H9 (cell line): Measurements from ENCODE around the gene RNPEPL1. TPM values are rescaled to one million over a fixed set of nuclear protein-coding genes. Genes with fewer than 3 reads are reported as not detected.

ENCODE experiments used
- DNase-seq: peaks from one replicate; pipeline ENCODE4 v3.0.0-alpha.2; 2017
- H2AFZ ChIP-seq: one replicate; pipeline ENCODE4 v1.6.1; 2013; ENCODE audit warnings: mild to moderate bottlenecking, low read length, control low read depth, moderate library complexity
- H2AK5ac ChIP-seq: 2 replicates; pipeline ENCODE4 v1.6.1; 2013; ENCODE audit warnings: low read length, control low read depth, mixed read lengths; ENCODE audit not compliant: insufficient read length
- H2BK120ac ChIP-seq: one replicate; pipeline ENCODE4 v1.6.1; 2013; ENCODE audit warnings: low read depth, mild to moderate bottlenecking, low read length, control low read depth, inconsistent platforms; ENCODE audit not compliant: poor library complexity, severe bottlenecking
- H2BK12ac ChIP-seq: 2 replicates; pipeline ENCODE4 v1.6.1; 2013; ENCODE audit warnings: low read length, control low read depth, mixed read lengths, low read depth; ENCODE audit not compliant: insufficient read length
- H2BK15ac ChIP-seq: 2 replicates; pipeline ENCODE4 v1.6.1; 2013; ENCODE audit warnings: low read depth, low read length, control low read depth
- H2BK20ac ChIP-seq: one replicate; pipeline ENCODE4 v1.6.1; 2013; ENCODE audit warnings: low read depth, mild to moderate bottlenecking, low read length, control low read depth, inconsistent platforms; ENCODE audit not compliant: poor library complexity, severe bottlenecking
- H2BK5ac ChIP-seq: 2 replicates; pipeline ENCODE4 v1.6.1; 2013; ENCODE audit warnings: low read length, control low read depth, mixed read lengths; ENCODE audit not compliant: insufficient read length
- H3K14ac ChIP-seq: 2 replicates; pipeline ENCODE4 v1.6.1; 2013; ENCODE audit warnings: low read length, control low read depth; ENCODE audit not compliant: insufficient read depth
- H3K18ac ChIP-seq: 2 replicates; pipeline ENCODE4 v1.6.1; 2013; ENCODE audit warnings: low read depth, mild to moderate bottlenecking, mixed read lengths, low read length, control low read depth; ENCODE audit not compliant: insufficient read length
- H3K23ac ChIP-seq: 2 replicates; pipeline ENCODE4 v1.6.1; 2013; ENCODE audit warnings: low read length, control low read depth, mixed read lengths, low read depth; ENCODE audit not compliant: insufficient read length
- H3K23me2 ChIP-seq: 2 replicates; pipeline ENCODE4 v1.6.1; 2013; ENCODE audit warnings: low read depth, mild to moderate bottlenecking, mixed read lengths, low read length, control low read depth; ENCODE audit not compliant: insufficient read length, poor library complexity, severe bottlenecking
- H3K27ac ChIP-seq: 2 replicates; pipeline ENCODE4 v1.5.1; 2013; ENCODE audit warnings: low read length, control low read depth, mixed read lengths, low read depth; ENCODE audit not compliant: insufficient read length
- H3K27me3 ChIP-seq: 2 replicates; pipeline ENCODE4 v1.6.1; 2013; ENCODE audit warnings: low read length, control low read depth, inconsistent platforms; ENCODE audit not compliant: insufficient read depth
- H3K4ac ChIP-seq: 2 replicates; pipeline ENCODE4 v1.6.1; 2013; ENCODE audit warnings: low read depth, mild to moderate bottlenecking, control low read depth, inconsistent platforms, low read length, moderate library complexity
- H3K4me1 ChIP-seq: 2 replicates; pipeline ENCODE4 v1.6.1; 2013; ENCODE audit warnings: low read length, control low read depth, inconsistent platforms; ENCODE audit not compliant: insufficient read depth
- H3K4me2 ChIP-seq: 2 replicates; pipeline ENCODE4 v1.6.1; 2013; ENCODE audit warnings: low read length, control low read depth, mixed read lengths; ENCODE audit not compliant: insufficient read length, insufficient read depth
- H3K56ac ChIP-seq: 2 replicates; pipeline ENCODE4 v1.6.1; 2013; ENCODE audit warnings: low read depth, mild to moderate bottlenecking, mixed read lengths, low read length, control low read depth; ENCODE audit not compliant: insufficient read length
- H3K79me1 ChIP-seq: 2 replicates; pipeline ENCODE4 v1.6.1; 2013; ENCODE audit warnings: low read depth, mild to moderate bottlenecking, moderate library complexity, low read length, control low read depth, inconsistent platforms; ENCODE audit not compliant: insufficient read depth, poor library complexity, severe bottlenecking
- H3K79me2 ChIP-seq: 2 replicates; pipeline ENCODE4 v1.6.1; 2013; ENCODE audit warnings: low read length, control low read depth, inconsistent platforms; ENCODE audit not compliant: insufficient read depth
- H3K9ac ChIP-seq: 2 replicates; pipeline ENCODE4 v1.6.1; 2013; ENCODE audit warnings: low read length, control low read depth, mixed read lengths; ENCODE audit not compliant: insufficient read length; ENCODE audit errors: extremely low read depth
- H3K9me3 ChIP-seq: one replicate; pipeline ENCODE4 v1.6.1; 2013; ENCODE audit warnings: low read depth, low read length, inconsistent platforms; ENCODE audit not compliant: control insufficient read depth
- H3T11ph ChIP-seq: one replicate; pipeline ENCODE4 v1.6.1; 2013; ENCODE audit warnings: mild to moderate bottlenecking, low read length, control low read depth, inconsistent platforms
- H4K20me1 ChIP-seq: one replicate; pipeline ENCODE4 v1.6.1; 2013; ENCODE audit not compliant: control insufficient read depth, insufficient read length, insufficient read depth
- H4K5ac ChIP-seq: 2 replicates; pipeline ENCODE4 v1.6.1; 2013; ENCODE audit warnings: low read depth, mild to moderate bottlenecking, mixed read lengths, low read length, control low read depth; ENCODE audit not compliant: insufficient read length
- H4K8ac ChIP-seq: replicated peaks from 2 replicates; pipeline ENCODE4 v1.6.1; 2013; ENCODE audit warnings: low read length, control low read depth, mixed read lengths, low read depth; ENCODE audit not compliant: insufficient read length
- H4K91ac ChIP-seq: 2 replicates; pipeline ENCODE4 v1.6.1; 2013; ENCODE audit warnings: low read depth, mild to moderate bottlenecking, moderate library complexity, mixed read lengths, low read length, control low read depth; ENCODE audit not compliant: insufficient read length
- H3K27ac Mint-ChIP-seq, 3 experiments: 2 replicates in 2 of 3; 3 replicates in 1 of 3; pipeline ENCODE4 v1.8.0; 2020 to 2021; ENCODE audit warnings: mixed read lengths in 3 of 3, mild to moderate bottlenecking in 1 of 3, moderate library complexity in 1 of 3
- H3K27me3 Mint-ChIP-seq: 2 replicates; pipeline ENCODE4 v1.8.0; 2021; ENCODE audit warnings: low read depth, mild to moderate bottlenecking, moderate library complexity, mixed read lengths
- H3K36me3 Mint-ChIP-seq, 3 experiments: 2 replicates in 2 of 3; 3 replicates in 1 of 3; pipeline ENCODE4 v1.8.0; 2020 to 2021; ENCODE audit warnings: low read depth in 3 of 3, mixed read lengths in 3 of 3; ENCODE audit not compliant: insufficient read depth in 1 of 3
- H3K4me1 Mint-ChIP-seq, 2 experiments: 2 replicates each; pipeline ENCODE4 v1.8.0; 2020; ENCODE audit warnings: mixed read lengths in 2 of 2
- H3K4me3 Mint-ChIP-seq, 2 experiments: 2 replicates in 1 of 2; 3 replicates in 1 of 2; pipeline ENCODE4 v1.8.0; 2020 to 2021; ENCODE audit warnings: mild to moderate bottlenecking in 2 of 2, mixed read lengths in 2 of 2, moderate library complexity in 1 of 2
- H3K9me3 Mint-ChIP-seq, 2 experiments: 2 replicates in 1 of 2; 3 replicates in 1 of 2; pipeline ENCODE4 v1.8.0; 2020; ENCODE audit warnings: mild to moderate bottlenecking in 2 of 2, mixed read lengths in 2 of 2, moderate library complexity in 1 of 2
- CTCF ChIP-seq: fragments of 200-600 bp; sonication (generic); conservative IDR thresholded peaks from 3 replicates; pipeline ENCODE4 v1.8.0; 2021; ENCODE audit warnings: antibody characterized with exemption, mild to moderate bottlenecking
- WGBS: extraction: QIAGEN DNeasy Blood & Tissue Kit; methylation state at CpG from one replicate; pipeline ENCODE4 v1.1.7; 2013; ENCODE audit warnings: missing lambda C conversion rate, low lambda C conversion rate, mixed read lengths; ENCODE audit not compliant: insufficient read length; ENCODE audit errors: extremely low coverage; 5-methylcytosine and 5-hydroxymethylcytosine counted together
- total RNA-seq: library from RNA; stranded (reverse); gene quantifications from 2 replicates; pipeline ENCODE4 v1.2.1, GENCODE V29; 2021

RNPEPL1 gene
- total RNA-seq, 1 experiment from 2014 or later, result 22.5 TPM

- H3K27me3 Mint-ChIP-seq, result no peaks in the 10 kb centered on the region
- no peak overlapping the region for H4K8ac ChIP-seq
- H3K23ac ChIP-seq, result no peak overlapping the region
- H3K14ac ChIP-seq, result no peak overlapping the region
- H2AFZ ChIP-seq, result no peak overlapping the region
- H3T11ph ChIP-seq, result no peak overlapping the region
- H4K20me1 ChIP-seq, result no peaks in the 10 kb centered on the region
- no peak overlapping the region for H2BK12ac ChIP-seq
- no peaks in the 10 kb centered on the region for H3K4me1 ChIP-seq
- H2BK5ac ChIP-seq, result no peak overlapping the region
- H3K56ac ChIP-seq, result no peak overlapping the region
- no peaks in the 10 kb centered on the region for H3K9me3 Mint-ChIP-seq
- H3K18ac ChIP-seq, result no peak overlapping the region
- no peaks in the 10 kb centered on the region for H3K23me2 ChIP-seq
- H2BK15ac ChIP-seq, result no peak overlapping the region
- no peak overlapping the region for H2AK5ac ChIP-seq
- H3K79me2 ChIP-seq, result no peaks in the 10 kb centered on the region
- no peak overlapping the region for H3K4me3 Mint-ChIP-seq
- no peak overlapping the region for H3K27ac Mint-ChIP-seq
- H3K36me3 Mint-ChIP-seq, result peaks cover 7 to 22% (median 20%) of the 10 kb centered on the region in 3 experiments; a peak in 6 of 7 replicates
- DNase-seq, result no peak
- no CpG with 5 or more reads among the region's 34 CpGs for whole genome bisulfite sequencing
- no peak overlapping the region for H3K27ac ChIP-seq
- no peak overlapping the region for H4K91ac ChIP-seq
- no peak overlapping the region for H2BK20ac ChIP-seq
- H3K27me3 ChIP-seq, result no peaks in the 10 kb centered on the region
- H3K9me3 ChIP-seq, result no peaks in the 10 kb centered on the region
- no peak overlapping the region for H3K9ac ChIP-seq
- H3K4me1 Mint-ChIP-seq, result no peaks in the 10 kb centered on the region
- no peak overlapping the region for H3K4ac ChIP-seq
- no peak overlapping the region for H4K5ac ChIP-seq
- no peak for TF ChIP-seq CTCF
- H3K4me2 ChIP-seq, result no peak overlapping the region
- H2BK120ac ChIP-seq, result no peak overlapping the region
- H3K79me1 ChIP-seq, result no peaks in the 10 kb centered on the region
Measured at GRCh38 chr2:240594511-240595380, 26.5 kb downstream of the RNPEPL1 start.
